K562 (cell line): Measurements from ENCODE around the gene SYNCRIP. TPM values are rescaled to one million over a fixed set of nuclear protein-coding genes. Genes with fewer than 3 reads are reported as not detected.

ENCODE experiments used
- BCOR ChIP-seq: fragments of 450-650 bp; IDR thresholded peaks from 2 replicates; pipeline ENCODE4 v1.6.1; 2016
- BRCA1 ChIP-seq, 2 experiments: fragments of 450-650 bp in 1 of 2; sonication (generic) in 1 of 2; formaldehyde crosslinking in 1 of 2; IDR thresholded peaks; 2 replicates each; pipeline versions ENCODE4 v1.5.0 to v1.6.1; 2017 to 2020; ENCODE audit warnings: mild to moderate bottlenecking in 1 of 2, missing genetic modification reagents in 1 of 2
- COPS2 ChIP-seq: fragments of 450-650 bp; conservative IDR thresholded peaks from 2 replicates; pipeline ENCODE4 v1.6.1; 2016; ENCODE audit warnings: mild to moderate bottlenecking, moderate library complexity
- HDGF ChIP-seq: fragments of 450-650 bp; IDR thresholded peaks from 2 replicates; pipeline ENCODE4 v1.6.1; 2016
- HEY1 ChIP-seq: fragments of 250-450 bp; sonication (Bioruptor Pico); IDR thresholded peaks from 2 replicates; pipeline ENCODE4 v1.5.0; 2020; ENCODE audit warnings: mild to moderate bottlenecking, moderate library complexity, borderline replicate concordance
- HNRNPLL ChIP-seq: fragments of 200-400 bp; formaldehyde crosslinking; IDR thresholded peaks from 2 replicates; pipeline ENCODE4 v1.6.1; 2017; ENCODE audit warnings: low read length, low read depth, mild to moderate bottlenecking; ENCODE audit not compliant: poor library complexity, severe bottlenecking
- ILK ChIP-seq: fragments of 450-650 bp; IDR thresholded peaks from 2 replicates; pipeline ENCODE4 v1.6.1; 2016; ENCODE audit warnings: missing genetic modification characterization, low read depth, mild to moderate bottlenecking, missing compliant biosample characterization, moderate library complexity, borderline replicate concordance
- LEF1 ChIP-seq: fragments of 450-650 bp; IDR thresholded peaks from 2 replicates; pipeline ENCODE4 v1.6.1; 2016; ENCODE audit warnings: mild to moderate bottlenecking
- MED1 ChIP-seq: sonication (generic); formaldehyde crosslinking; IDR thresholded peaks from 2 replicates; pipeline ENCODE4 v1.8.1; 2023; ENCODE audit warnings: missing genetic modification reagents, borderline replicate concordance
- MYBL2 ChIP-seq, 2 experiments: fragments of 450-650 bp in 1 of 2; sonication (generic) in 1 of 2; formaldehyde crosslinking in 1 of 2; IDR thresholded peaks; 2 replicates each; pipeline versions ENCODE4 v1.6.1 to v1.8.1; 2017 to 2022; ENCODE audit warnings: borderline replicate concordance in 1 of 2, inconsistent platforms in 1 of 2, low read depth in 1 of 2, mild to moderate bottlenecking in 1 of 2, missing genetic modification reagents in 1 of 2, moderate library complexity in 1 of 2
- MYNN ChIP-seq, 2 experiments: sonication (generic); formaldehyde crosslinking in 1 of 2; IDR thresholded peaks; 2 replicates each; pipeline versions ENCODE4 v1.5.0 to v1.6.1; 2016 to 2020; ENCODE audit warnings: antibody characterized with exemption in 1 of 2, missing genetic modification reagents in 1 of 2
- POLR2H ChIP-seq: IDR thresholded peaks from 2 replicates; pipeline ENCODE4 v1.6.1; 2016; ENCODE audit warnings: missing genetic modification characterization, low read depth, mild to moderate bottlenecking, control low read depth, missing compliant biosample characterization, moderate library complexity
- POU5F1 ChIP-seq: fragments of 150-350 bp; IDR thresholded peaks from 2 replicates; pipeline ENCODE4 v1.6.1; 2014; ENCODE audit warnings: borderline replicate concordance, low read length, low read depth, mild to moderate bottlenecking; ENCODE audit not compliant: partially characterized antibody
- SMAD1 ChIP-seq: fragments of 150-350 bp; IDR thresholded peaks from 2 replicates; pipeline ENCODE4 v1.6.1; 2014; ENCODE audit warnings: low read length, low read depth; ENCODE audit not compliant: partially characterized antibody
- SMARCA4 ChIP-seq: fragments of 450-650 bp; IDR thresholded peaks from 2 replicates; pipeline ENCODE4 v1.6.1; 2016
- SP1 ChIP-seq: sonication (generic); formaldehyde crosslinking; IDR thresholded peaks from 2 replicates; pipeline ENCODE4 v1.8.1; 2022; ENCODE audit warnings: mild to moderate bottlenecking, missing genetic modification reagents
- ZC3H4 ChIP-seq: sonication (generic); formaldehyde crosslinking; IDR thresholded peaks from 2 replicates; pipeline ENCODE4 v1.9.0; 2021; ENCODE audit warnings: missing genetic modification reagents, borderline replicate concordance
- polyA plus RNA-seq, 8 experiments: library from polyadenylated mRNA; depleted of rRNA in 4 of 8; stranded (reverse) in 5 of 8; unstranded in 3 of 8; fragments of >200 nt; fragmentation: Nextera tagmentation in 2 of 8; fragmentation: Illumina TruSeq in 1 of 8; extraction: Ambion mirVana in 2 of 8; extraction: Trizol in 1 of 8; gene quantifications; 2 replicates each; pipeline versions ENCODE4 v1.2.1 to v1.2.3, GENCODE V29; 2011 to 2014; ENCODE audit warnings: inconsistent platforms in 1 of 8, missing spikeins in 1 of 8
- total RNA-seq, 7 experiments: library from RNA; depleted of rRNA in 6 of 7; stranded (reverse); fragments of >200 nt in 6 of 7; fragmentation: Illumina TruSeq in 2 of 7; extraction: Trizol in 2 of 7; gene quantifications; 2 replicates each; pipeline versions ENCODE4 v1.2.1 to v1.2.3, GENCODE V29; 2011 to 2021; ENCODE audit warnings: low replicate concordance in 1 of 7
- TF ChIP-seq, protein P1 (sequence below): fragments of 200-800 bp; sonication (Bioruptor generic); IDR thresholded peaks from 2 replicates; pipeline ENCODE4 v1.6.1; 2017; ENCODE audit warnings: missing genetic modification characterization, missing compliant biosample characterization

SYNCRIP gene
- total and polyA plus RNA-seq, 9 of the 15 experiments (the other 6 are each of a cell fraction or from before 2014, with no cell fraction given): 46.5 to 295 (median 140) TPM

DNA sequence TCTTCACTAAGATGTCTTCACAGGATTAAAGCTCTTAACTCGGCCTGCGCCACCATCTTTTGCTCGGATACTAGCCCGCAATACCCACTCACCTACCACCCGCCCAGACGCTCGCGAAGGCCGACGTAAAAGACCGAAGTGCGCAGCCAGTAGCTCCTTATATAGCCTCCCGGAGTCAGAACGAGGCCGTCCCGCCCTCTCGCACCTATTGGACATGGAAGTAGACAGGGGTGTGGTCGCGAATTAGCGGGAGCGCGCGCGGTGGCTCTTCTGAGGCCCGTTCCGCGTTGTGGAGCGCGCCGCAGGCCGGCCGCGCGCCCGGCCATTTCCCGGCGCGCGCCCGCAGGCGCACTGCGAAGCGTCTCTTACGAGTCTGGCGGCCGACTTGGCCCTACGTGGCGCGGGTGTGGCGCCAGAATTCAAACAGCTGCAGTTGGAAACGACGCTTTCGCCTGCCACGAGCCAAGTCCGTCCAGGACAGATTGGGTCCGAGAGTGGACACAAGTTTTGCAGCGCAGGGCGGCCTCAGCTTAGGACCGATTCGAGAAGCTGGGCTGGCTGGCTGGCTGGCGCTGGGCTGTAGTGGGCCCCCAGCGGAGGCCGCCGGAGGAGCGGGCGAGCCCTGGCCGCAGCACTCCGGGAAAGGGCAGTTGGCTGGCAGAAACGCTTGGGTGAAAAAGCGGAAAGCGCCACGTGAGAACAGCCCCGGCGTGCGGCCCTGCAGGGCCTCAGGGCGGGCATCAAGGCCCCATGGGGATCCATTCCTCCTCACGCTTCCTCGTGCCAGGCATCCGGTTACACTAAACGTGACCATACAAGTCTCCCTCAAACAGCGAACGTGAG lies 36.1 kb upstream of the SYNCRIP start (continued):
- TF ChIP-seq ZC3H4 (CRISPR knock-in tag) (no peak), BRCA1 (IDR thresholded peaks at IDR 0.05) (no peak), BRCA1 (CRISPR knock-in tag; IDR thresholded peaks at IDR 0.05) (no peak), MED1 (CRISPR knock-in tag) (no peak), SMARCA4 (no peak; the same call in 1 of the 2 replicates), MYNN (IDR thresholded peaks at IDR 0.05) (0 out of 2 replicates have a peak, but pooled peaks have one; percentile 40), MYNN (CRISPR knock-in tag; IDR thresholded peaks at IDR 0.05) (no peak), ILK (tag) (no peak), HNRNPLL (peak; percentile 86), LEF1 (peak; percentile 45; the same call in 1 of the 2 replicates), SMAD1 (peak; percentile 98), POLR2H (tag) (peak; percentile 99), BCOR (no peak), HEY1 (CRISPR knock-in tag) (peak; percentile 84; the same call in 1 of the 2 replicates), COPS2 (no peak), SP1 (CRISPR knock-in tag) (peak; percentile 97), MYBL2 (IDR thresholded peaks at IDR 0.05; ENCODE audit: low read depth) (peak; percentile 90), MYBL2 (CRISPR knock-in tag; IDR thresholded peaks at IDR 0.05; ENCODE audit: borderline replicate concordance) (no peak), POU5F1 (no peak), HDGF (no peak)
- TF ChIP-seq, protein P1, sequence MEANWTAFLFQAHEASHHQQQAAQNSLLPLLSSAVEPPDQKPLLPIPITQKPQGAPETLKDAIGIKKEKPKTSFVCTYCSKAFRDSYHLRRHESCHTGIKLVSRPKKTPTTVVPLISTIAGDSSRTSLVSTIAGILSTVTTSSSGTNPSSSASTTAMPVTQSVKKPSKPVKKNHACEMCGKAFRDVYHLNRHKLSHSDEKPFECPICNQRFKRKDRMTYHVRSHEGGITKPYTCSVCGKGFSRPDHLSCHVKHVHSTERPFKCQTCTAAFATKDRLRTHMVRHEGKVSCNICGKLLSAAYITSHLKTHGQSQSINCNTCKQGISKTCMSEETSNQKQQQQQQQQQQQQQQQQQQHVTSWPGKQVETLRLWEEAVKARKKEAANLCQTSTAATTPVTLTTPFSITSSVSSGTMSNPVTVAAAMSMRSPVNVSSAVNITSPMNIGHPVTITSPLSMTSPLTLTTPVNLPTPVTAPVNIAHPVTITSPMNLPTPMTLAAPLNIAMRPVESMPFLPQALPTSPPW (CRISPR knock-in tag): peak; percentile 35
